Measurements from ENCODE around the gene SCD.

GRCh38 chr10:100355086-100355485 lies 8.1 kb downstream of the SCD start:
- TF ChIP-seq CTCF (IDR thresholded peaks at IDR 0.05) (no peak), EZH2 (IDR thresholded peaks at IDR 0.05; ENCODE audit: borderline replicate concordance, insufficient read depth, low read depth, low read length, poor library complexity, severe bottlenecking) (no peak)

Measured in B cell (primary cell).